Smooth muscle cell (in vitro differentiated cells): ENCODE data around the gene SEMA6D. TPM values are rescaled to one million over a fixed set of nuclear protein-coding genes. Genes with fewer than 3 reads are reported as not detected.

Experiments used
- DNase-seq: peaks from one replicate; lab custom pipeline; 2025; ENCODE audit not compliant: unreplicated experiment; lab: John Stamatoyannopoulos, UW
- H2AFZ ChIP-seq: fragments of 200-600 bp; sonication (generic); 2 replicates; pipeline ENCODE4 v1.6.0; 2016; ENCODE audit warnings: antibody characterized with exemption, low read depth, mild to moderate bottlenecking
- H3F3A ChIP-seq: fragments of 200-600 bp; sonication (generic); 2 replicates; pipeline ENCODE4 v1.6.0; 2017; ENCODE audit warnings: antibody characterized with exemption, low read depth
- H3K27ac ChIP-seq: fragments of 200-600 bp; sonication (generic); 2 replicates; pipeline ENCODE4 v1.5.1; 2016; ENCODE audit warnings: low read depth, mild to moderate bottlenecking
- H3K27me3 ChIP-seq: fragments of 200-600 bp; sonication (generic); 2 replicates; pipeline ENCODE4 v1.6.1; 2016; ENCODE audit warnings: low read depth, mild to moderate bottlenecking
- H3K36me3 ChIP-seq: fragments of 200-600 bp; sonication (generic); 2 replicates; pipeline ENCODE4 v1.5.1; 2016; ENCODE audit warnings: low read depth
- H3K4me1 ChIP-seq: fragments of 200-600 bp; sonication (generic); 2 replicates; pipeline ENCODE4 v1.5.1; 2016; ENCODE audit warnings: low read depth
- H3K4me2 ChIP-seq: fragments of 200-600 bp; sonication (generic); 2 replicates; pipeline ENCODE4 v1.6.0; 2016; ENCODE audit warnings: mild to moderate bottlenecking
- H3K4me3 ChIP-seq: fragments of 200-600 bp; sonication (generic); 2 replicates; pipeline ENCODE4 v1.5.1; 2016; ENCODE audit warnings: mild to moderate bottlenecking
- H3K79me2 ChIP-seq: fragments of 200-600 bp; sonication (generic); 2 replicates; pipeline ENCODE4 v1.6.0; 2016; ENCODE audit warnings: low read depth, mild to moderate bottlenecking
- H3K9ac ChIP-seq: fragments of 200-600 bp; sonication (generic); 2 replicates; pipeline ENCODE4 v1.6.0; 2016; ENCODE audit warnings: low read depth
- H3K9me3 ChIP-seq: fragments of 200-600 bp; sonication (generic); replicated peaks from 2 replicates; pipeline ENCODE4 v1.5.1; 2016; ENCODE audit warnings: low read depth
- H4K20me1 ChIP-seq: fragments of 200-600 bp; sonication (generic); 2 replicates; pipeline ENCODE4 v1.6.0; 2016; ENCODE audit warnings: low read depth
- CTCF ChIP-seq: fragments of 200-600 bp; sonication (generic); IDR thresholded peaks from 2 replicates; pipeline ENCODE4 v1.5.1; 2017; ENCODE audit warnings: borderline replicate concordance, mild to moderate bottlenecking, antibody characterized with exemption; ENCODE audit not compliant: insufficient read depth, poor library complexity, severe bottlenecking
- WGBS: methylation state at CpG from one replicate; pipeline ENCODE4 v1.1.7; 2016; ENCODE audit warnings: low lambda C conversion rate; 5-methylcytosine and 5-hydroxymethylcytosine counted together
- polyA plus RNA-seq: library from polyadenylated mRNA; unstranded; fragments of >200 nt; fragmentation: Nextera tagmentation; extraction: Ambion mirVana; gene quantifications from 2 replicates; pipeline ENCODE4 v1.2.1, GENCODE V29; 2016
- total RNA-seq: library from RNA; depleted of rRNA; stranded (reverse); fragments of >200 nt; gene quantifications from 2 replicates; pipeline ENCODE4 v1.2.3, GENCODE V29; 2014

Gene SEMA6D, protein sequence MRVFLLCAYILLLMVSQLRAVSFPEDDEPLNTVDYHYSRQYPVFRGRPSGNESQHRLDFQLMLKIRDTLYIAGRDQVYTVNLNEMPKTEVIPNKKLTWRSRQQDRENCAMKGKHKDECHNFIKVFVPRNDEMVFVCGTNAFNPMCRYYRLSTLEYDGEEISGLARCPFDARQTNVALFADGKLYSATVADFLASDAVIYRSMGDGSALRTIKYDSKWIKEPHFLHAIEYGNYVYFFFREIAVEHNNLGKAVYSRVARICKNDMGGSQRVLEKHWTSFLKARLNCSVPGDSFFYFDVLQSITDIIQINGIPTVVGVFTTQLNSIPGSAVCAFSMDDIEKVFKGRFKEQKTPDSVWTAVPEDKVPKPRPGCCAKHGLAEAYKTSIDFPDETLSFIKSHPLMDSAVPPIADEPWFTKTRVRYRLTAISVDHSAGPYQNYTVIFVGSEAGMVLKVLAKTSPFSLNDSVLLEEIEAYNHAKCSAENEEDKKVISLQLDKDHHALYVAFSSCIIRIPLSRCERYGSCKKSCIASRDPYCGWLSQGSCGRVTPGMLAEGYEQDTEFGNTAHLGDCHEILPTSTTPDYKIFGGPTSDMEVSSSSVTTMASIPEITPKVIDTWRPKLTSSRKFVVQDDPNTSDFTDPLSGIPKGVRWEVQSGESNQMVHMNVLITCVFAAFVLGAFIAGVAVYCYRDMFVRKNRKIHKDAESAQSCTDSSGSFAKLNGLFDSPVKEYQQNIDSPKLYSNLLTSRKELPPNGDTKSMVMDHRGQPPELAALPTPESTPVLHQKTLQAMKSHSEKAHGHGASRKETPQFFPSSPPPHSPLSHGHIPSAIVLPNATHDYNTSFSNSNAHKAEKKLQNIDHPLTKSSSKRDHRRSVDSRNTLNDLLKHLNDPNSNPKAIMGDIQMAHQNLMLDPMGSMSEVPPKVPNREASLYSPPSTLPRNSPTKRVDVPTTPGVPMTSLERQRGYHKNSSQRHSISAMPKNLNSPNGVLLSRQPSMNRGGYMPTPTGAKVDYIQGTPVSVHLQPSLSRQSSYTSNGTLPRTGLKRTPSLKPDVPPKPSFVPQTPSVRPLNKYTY
- total RNA-seq (44.9 and 63.6 TPM in 2 replicates), polyA plus RNA-seq (31.4 and 32.4 TPM in 2 replicates)

GRCh38 chr15:47717036-47717612 is at the start of gene SEMA6D:
Gene SEMA6D (plus strand): TSS chr15:47717505. CDS start chr15:47759799, 42,294 bp downstream.
- H3K27ac ChIP-seq = peak within 1 kb of the TSS; percentile 86

DNA sequence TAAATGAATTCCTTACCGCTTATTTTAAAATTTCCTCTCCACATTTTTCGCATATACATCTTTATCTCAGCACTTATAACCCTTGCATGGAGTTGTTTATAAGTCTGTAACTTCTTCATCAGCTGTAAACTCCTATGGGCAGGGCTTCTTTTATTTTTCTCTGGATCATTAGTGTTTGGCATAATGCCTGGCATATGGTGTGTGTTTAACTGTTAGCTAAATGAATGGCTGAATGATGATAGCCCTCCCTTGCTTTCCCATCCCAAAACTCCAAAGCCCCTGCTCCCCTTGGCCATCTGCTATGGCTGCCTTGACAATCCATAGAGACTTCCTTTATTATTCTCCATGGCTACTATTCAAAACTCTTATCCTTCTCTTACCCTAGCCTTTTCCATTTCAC is 48.1 kb upstream of the SEMA6D start:
- no peak for TF ChIP-seq CTCF
- Histone ChIP-seq H3K79me2 (no peaks in the 10 kb centered on the region), H3K27me3 (no peaks in the 10 kb centered on the region), H3F3A (no peaks in the 10 kb centered on the region), H3K4me1 (peaks cover 50% of the 10 kb centered on the region), H4K20me1 (no peaks in the 10 kb centered on the region), H3K36me3 (no peaks in the 10 kb centered on the region), H3K9me3 (no peaks in the 10 kb centered on the region), H3K9ac (no peak overlapping the region), H3K4me2 (peak overlapping the region; percentile 70), H3K4me3 (no peak overlapping the region), H3K27ac (peak overlapping the region; percentile 65), H2AFZ (no peak overlapping the region)
- no peak for DNase-seq
- WGBS = 78% methylated on average over 2 of the region's 2 CpGs

More at GRCh38 chr15:47717036-47717612, at the start of gene SEMA6D:
- peaks cover 42% of the 10 kb centered on the region for H3K79me2 ChIP-seq
- peaks cover 24% of the 10 kb centered on the region for H4K20me1 ChIP-seq
- peak; percentile 49 for DNase-seq
- no peaks in the 10 kb centered on the region for H3K36me3 ChIP-seq
- peaks cover 5% of the 10 kb centered on the region for H3F3A ChIP-seq
- peak within 1 kb of the TSS; percentile 55 for H3K9ac ChIP-seq
- H3K4me3 ChIP-seq = peak within 1 kb of the TSS; percentile 80
- under 1% methylated on average over 40 of the region's 40 CpGs for WGBS
- TF ChIP-seq CTCF = peak; percentile 35
- H3K9me3 ChIP-seq = no peaks in the 10 kb centered on the region
- peak within 1 kb of the TSS; percentile 88 for H2AFZ ChIP-seq
- H3K27me3 ChIP-seq = no peaks in the 10 kb centered on the region
- H3K4me2 ChIP-seq = peak within 1 kb of the TSS; percentile 91
- H3K4me1 ChIP-seq = peaks cover 46% of the 10 kb centered on the region

GRCh38 chr15:47670365-47670764 is 46.9 kb upstream of the SEMA6D start:
- 19% methylated on average over 1 of the region's 1 CpG for WGBS
- no peak for DNase-seq
- Histone ChIP-seq H3K9ac (no peak overlapping the region), H3K9me3 (no peaks in the 10 kb centered on the region), H2AFZ (no peak overlapping the region), H3K36me3 (no peaks in the 10 kb centered on the region), H3K4me1 (peaks cover 56% of the 10 kb centered on the region), H3F3A (no peaks in the 10 kb centered on the region), H3K79me2 (no peaks in the 10 kb centered on the region), H3K27me3 (no peaks in the 10 kb centered on the region), H3K27ac (peak overlapping the region; percentile 65), H4K20me1 (no peaks in the 10 kb centered on the region), H3K4me3 (no peak overlapping the region), H3K4me2 (peak overlapping the region; percentile 70)
- TF ChIP-seq CTCF = no peak
